Epithelial cell of esophagus (primary cell): Measurements from ENCODE around the gene RAB30.

Experiments
- DNase-seq: peaks from one replicate; pipeline ENCODE4 v3.0.0; 2010; ENCODE audit warnings: low read depth
- H3K4me3 ChIP-seq: 2 replicates; pipeline ENCODE4 v1.5.1; 2011; ENCODE audit warnings: mild to moderate bottlenecking, low read length, control low read depth
- CTCF ChIP-seq: IDR thresholded peaks from 2 replicates; pipeline ENCODE4 v1.5.1; 2011; ENCODE audit warnings: low read depth, mild to moderate bottlenecking, low read length, control low read depth, inconsistent platforms; ENCODE audit not compliant: insufficient read depth; ENCODE audit errors: missing control alignments

The RAB30 gene

DNA sequence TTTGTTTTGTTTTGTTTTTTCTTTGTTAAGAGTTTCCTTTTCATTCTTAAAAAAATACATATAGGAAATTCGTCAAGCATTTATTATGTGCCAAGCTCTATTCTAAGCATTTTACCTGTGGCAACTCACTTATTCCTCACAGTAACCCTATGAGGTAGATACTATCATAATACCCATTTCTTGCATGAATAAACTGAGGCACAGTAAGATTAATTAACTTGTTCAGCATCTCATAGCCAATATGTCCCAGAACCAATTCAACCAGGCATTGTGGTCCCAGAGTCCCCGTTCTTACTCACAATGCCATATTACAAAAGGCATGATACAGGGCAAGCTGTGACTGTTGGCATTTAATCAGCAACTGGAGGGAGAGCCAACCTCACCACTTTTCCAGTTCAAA is 83.7 kb downstream of the RAB30 start:
- no peak for DNase-seq
- TF ChIP-seq CTCF = no peak
- no peak overlapping the region for H3K4me3 ChIP-seq

- no peak for DNase-seq
- no peak for TF ChIP-seq CTCF
- H3K4me3 ChIP-seq = no peak overlapping the region
Measured at GRCh38 chr11:82986446-82986845, 85.3 kb downstream of the RAB30 start.

DNA sequence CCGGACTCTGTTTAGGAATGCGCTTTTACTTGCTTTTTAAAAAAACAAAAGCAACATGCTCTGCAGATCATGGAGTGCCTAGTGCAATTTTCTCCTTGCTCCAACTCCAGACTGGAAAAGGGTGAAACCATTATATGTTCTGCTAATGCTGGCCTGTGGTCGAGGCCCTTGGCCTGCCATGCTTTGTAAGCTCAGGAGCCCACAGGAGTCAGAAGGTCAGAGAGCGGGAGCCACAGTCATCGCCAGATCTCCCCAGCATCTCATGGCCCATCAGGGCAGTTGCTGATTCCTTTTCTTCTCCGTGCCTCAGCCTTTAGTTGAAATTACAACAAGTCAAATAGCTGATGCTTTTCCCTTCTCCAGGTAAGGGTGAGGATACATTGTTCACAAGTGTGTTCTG is 89.8 kb downstream of the RAB30 start:
- DNase-seq = no peak
- no peak for TF ChIP-seq CTCF
- H3K4me3 ChIP-seq = no peak overlapping the region

DNA sequence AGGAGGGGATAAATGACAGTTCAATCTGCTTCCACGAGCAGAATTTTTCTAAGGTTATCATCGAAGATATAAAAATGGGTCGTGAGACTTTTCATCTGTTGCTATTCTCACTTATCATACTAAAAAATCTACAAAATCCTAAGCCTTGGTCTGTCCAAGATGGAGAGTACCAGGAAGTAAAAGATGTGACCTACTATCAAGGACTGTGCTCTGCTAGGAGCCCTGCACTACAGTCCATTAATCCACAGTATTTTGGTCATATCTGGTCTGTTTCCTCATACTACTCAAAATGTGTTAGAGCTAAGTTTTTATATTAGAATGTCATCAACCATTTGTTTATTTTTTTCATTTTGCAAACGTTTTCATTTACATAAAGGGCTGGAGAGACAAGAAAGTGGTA is 90.8 kb downstream of the RAB30 start:
- no peak for TF ChIP-seq CTCF
- DNase-seq = no peak
- no peak overlapping the region for H3K4me3 ChIP-seq

DNA sequence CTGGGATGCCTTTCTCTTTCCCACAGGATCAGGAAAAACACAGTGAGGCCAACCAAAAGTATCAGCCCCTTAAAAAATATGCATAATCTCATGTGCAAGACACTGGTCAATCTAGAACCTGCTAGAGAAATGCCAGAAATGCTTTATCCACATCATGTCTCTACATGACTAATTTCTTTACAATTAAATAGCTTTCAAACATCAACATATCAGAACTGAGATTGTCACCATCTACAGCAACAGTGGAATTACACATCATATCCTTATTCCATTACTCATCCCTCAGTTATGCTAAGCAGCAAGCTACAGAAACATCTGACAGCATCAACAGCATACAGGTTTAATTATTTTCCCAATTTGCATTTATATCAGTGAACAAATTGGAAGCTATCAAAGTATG is 91.4 kb downstream of the RAB30 start:
- peak; percentile 89 for DNase-seq

DNA sequence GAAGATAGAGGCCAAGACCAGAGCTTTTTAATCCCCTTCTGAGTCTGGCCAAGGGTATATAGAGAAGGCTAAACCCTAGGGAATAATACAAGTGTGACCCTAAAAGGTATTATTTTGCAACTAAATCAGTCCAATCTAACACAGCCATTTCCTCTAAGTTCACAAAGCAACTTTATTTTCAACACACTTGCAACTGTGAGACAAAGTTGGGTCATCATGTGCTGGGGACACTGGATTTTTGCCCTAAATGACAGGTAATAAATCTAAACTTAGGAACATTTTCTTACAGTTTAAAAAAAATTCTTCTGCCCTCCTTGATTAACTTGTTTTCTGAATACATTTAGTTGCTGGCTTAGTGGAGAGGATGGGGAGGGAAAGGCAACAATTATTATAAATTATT is 91.9 kb downstream of the RAB30 start:
- no peak for TF ChIP-seq CTCF
- no peak for DNase-seq
- no peak overlapping the region for H3K4me3 ChIP-seq

More for the DNA sequence above, 91.4 kb downstream of the RAB30 start:
- no peak for TF ChIP-seq CTCF
- H3K4me3 ChIP-seq = no peak overlapping the region

GRCh38 chr11:82978422-82979099 is 93.1 kb downstream of the RAB30 start:
- no peak overlapping the region for H3K4me3 ChIP-seq
- no peak for TF ChIP-seq CTCF
- peak; percentile 67 for DNase-seq
